Stimulated activated CD4-positive, alpha-beta T cell treated with anti-CD3 and anti-CD28 coated beads, Interleukin-1b, Interleukin-23, amount 100 ng/mL, for 4 hours (primary cell): ENCODE measurements around the gene SCO2.
A peak's percentile ranks its signal among the peaks of the same experiment; 100 is the strongest.

Experiments used
- DNase-seq, 2 donors: peaks; one replicate each; pipeline ENCODE4 v3.0.0-alpha.2; 2020; ENCODE audit warnings: low read depth in 2 of 2

The SCO2 gene

GRCh38 chr22:50532824-50533796 lies 7.7 kb upstream of the SCO2 start:
- no peak for DNase-seq

DNA sequence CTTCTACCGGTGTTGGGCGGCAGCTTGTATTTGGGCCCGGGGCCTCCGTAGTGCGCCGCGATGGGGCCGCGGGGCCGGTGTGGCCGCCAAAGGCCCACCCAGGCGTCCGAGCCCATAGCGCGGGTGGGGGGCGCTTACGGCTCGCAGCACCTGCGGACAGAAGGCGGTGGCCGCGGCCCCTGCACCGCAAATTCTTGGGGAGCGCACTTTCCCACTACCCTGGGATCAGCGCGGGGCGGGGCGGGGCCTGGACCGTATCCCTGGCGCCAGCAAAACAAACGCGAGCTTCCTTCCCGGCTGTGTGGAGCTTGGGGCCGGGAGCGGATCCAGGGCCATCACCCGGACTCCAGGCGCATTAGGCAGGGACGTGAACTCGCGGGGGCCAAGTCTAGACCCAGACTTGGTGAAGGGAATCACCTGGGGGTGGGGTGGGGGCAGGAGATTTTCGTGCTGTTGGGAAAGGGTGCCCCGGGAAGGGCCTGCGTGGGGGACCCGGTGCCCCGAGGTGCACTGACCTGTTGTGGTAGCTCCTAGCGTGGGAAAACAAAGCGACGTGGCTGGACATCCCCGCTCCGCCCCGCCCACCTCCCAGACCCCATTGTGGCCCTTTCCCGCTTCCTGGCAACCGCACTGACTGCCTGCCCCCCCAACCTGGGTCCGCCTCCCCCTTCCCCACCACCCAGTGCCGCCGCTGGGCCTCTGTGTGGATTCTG lies 6.7 kb upstream of the SCO2 start:
- no peak for DNase-seq

GRCh38 chr22:50531546-50531961 lies 6.2 kb upstream of the SCO2 start:
- peak; percentile 66 for DNase-seq

- DNase-seq = peak; percentile 66 to 75
These were observed 5.6 kb upstream of the SCO2 start for GRCh38 chr22:50530877-50531545.

DNA sequence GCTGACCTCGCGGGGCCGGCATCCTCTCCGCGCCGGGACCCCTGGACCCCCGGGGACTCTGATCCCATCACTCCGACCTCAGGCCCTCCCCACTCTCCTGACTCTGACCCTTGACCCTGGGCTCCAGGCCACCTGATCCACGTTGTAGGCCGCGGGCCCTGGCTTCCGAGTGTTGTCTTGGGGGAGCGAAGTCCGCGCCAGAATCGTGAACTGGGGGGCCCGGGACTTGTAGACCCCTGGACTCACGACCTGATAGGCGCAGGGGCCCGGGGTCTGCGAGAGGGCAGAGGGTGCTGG lies 5.1 kb upstream of the SCO2 start:
- DNase-seq = no peak

DNA sequence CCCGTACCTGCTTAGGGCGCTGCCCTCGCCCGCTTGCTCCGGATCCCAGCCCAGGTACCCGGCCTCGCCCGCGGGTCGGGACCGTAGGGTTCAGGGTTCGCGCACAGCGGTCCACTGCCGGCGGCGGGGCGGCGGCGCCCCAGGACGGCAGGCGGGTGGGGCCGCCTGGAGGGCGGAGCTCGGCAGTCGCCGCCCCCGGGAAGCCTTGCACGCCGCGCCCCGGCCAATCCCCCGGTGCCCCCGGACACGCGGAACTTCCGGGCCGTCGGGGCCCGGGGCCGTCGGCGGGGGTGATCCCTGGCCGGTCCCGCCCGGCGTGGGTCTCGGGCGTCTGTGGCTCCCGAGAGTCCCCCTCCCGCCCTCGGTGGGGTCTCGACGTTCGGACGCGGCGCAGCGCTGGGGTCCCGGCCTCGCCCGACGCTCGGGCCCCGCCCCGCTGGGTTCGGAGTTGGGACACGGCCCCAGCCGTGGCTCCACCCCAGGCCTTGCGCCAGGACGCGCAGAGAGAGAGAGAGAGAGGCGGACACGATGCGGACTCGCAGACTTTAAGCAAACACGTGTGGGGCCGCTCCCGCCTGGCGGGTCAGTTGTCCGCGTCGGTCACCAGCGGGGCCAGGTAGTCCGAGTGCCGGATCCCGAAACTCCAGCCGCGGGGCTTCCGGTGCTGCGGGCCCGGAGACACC lies 4.6 kb upstream of the SCO2 start, which contains the start of gene TYMP:
TYMP (minus strand) TSS at position 116 of the 683 bp plus-strand sequence. CDS start 303 bp downstream, outside the sequence.
- DNase-seq = peak; percentile 55 to 70

DNA sequence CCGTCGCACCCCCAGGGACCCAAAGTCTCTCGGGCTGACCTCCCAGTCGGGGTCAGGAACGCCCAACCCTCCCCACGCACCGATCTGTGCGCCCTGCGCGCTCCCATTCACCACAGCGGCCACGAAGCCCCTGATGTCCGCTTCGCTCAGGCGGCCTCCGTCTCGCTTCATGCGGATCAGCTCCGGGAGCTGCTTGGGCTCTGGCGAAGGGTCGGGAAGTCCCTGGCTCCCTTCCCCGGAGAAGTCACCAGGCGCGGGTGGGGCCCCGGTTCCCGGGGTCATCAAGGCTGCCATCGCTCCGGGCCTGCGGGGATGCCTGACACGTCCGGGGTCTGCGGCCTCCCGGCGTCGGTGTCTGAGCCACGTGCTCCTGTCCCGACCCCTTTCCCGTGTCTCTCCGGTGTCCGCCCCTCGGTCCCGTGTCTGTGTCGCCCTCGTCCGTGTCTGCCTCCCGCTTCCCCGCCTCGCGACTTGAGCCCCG lies 4.1 kb upstream of the SCO2 start:
- DNase-seq = no peak

DNA sequence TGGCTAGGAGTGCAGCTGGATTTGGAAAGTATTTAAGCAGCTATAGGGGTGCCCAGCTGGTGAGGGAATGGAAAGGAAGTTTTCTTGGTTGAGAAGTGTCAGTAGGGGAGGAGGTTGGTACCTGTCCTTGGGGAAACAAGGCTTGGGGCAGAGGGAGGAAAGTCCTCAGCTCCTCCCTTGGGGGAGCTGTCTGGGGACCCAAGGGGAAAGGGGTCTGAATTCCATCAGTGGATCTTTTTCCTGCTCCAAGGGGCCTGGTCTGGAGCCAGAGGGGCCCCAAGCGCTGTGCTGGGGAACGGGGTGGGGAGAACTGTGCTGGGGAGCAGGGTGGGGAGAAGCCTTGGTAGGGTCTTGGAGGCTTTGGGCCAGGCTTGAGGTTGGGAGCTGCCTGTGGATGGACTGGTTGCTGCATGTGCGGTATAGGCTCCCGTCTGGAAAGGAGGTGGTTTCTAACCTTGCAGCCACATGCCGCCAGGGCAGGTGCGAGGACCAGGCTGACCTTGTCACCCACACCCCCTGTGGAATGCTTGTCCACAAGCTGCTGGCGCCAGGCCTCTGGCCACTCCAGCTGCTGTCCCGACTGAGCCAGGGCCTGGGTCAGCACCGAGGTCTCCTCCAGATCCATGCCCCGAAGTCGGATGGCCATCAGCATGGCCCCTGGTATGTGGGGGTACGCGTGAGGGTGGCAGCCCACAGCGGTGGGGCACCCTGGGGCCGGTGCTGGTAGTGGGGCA lies 3.5 kb upstream of the SCO2 start:
- no peak for DNase-seq

DNA sequence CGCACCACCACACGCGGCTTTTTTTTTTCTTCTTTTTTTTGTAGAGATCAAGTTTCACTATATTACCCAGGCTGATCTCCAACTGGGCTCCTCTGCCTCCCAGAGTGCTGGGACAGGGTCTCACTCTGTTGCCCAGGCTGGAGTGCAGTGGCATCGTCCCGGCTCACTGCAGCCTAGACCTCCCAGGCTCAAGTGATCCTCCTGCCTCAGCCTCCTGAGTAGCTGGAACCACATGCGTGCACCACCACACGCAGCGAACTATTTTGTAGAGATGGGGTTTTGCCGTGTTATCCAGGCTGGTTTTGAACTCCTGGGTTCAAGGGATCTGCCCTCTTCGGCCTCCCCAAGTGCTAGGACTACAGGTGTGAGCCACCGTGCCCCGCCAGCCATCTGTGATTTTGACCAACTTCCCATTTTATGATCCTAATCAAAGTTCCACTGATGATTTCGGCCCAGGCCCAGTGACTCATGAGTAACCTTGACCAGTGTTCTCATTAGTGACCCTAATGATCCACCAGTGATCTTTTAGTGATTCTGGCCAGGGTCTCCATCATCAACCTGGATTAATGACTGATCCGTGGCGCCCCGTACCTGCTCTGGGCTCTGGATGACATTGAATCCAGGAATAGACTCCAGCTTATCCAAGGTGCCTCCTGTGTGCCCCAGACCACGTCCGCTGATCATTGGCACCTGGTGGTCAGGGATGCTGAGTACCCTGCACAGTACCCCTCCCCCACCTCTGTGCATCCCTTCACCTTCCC lies 2.7 kb upstream of the SCO2 start:
- DNase-seq = no peak

DNA sequence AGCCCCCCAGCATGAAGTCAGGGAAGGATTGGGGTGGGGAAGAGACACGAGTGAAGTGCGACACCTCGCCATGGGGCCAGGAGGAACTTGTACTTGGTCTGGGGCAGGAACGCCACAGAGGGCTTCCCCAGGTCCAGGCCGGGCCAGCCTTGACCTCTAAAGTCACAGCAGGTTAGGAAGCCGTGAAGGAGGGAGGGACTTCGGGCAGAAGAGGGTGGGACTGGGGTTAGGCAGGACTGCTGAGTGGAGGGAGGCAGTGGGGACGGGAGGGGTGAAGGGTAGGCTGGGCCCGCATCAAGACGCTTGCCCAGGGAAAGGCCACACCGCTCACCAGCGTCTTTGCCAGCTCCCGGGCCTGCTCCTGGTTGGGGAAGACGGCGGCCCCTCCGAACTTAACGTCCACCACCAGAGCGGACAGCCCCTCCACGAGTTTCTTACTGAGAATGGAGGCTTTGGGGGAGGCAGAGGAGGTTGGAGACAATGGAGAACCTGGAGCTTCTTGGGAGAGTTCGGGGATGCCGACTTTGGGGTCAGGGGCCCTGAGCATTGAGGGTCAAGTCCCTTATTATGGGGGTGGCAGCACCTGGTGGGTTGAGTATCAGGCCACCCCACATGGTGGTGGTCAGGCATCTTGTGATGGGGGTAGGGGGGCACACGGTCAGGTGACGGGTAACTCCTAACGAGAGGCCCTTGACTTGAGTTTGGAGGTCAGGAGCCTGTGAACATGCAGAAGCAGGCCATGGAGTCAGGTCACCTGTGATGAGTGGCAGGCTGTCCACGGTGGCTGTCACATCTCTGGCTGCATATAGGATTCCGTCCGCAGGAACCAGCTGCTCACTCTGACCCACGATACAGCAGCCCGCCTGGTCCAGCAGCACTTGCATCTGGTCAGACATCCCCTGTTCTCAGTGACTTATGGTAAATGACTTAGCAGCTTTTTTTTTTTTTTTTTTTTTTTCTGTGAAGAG lies 1.7 kb upstream of the SCO2 start:
- no peak for DNase-seq

DNA sequence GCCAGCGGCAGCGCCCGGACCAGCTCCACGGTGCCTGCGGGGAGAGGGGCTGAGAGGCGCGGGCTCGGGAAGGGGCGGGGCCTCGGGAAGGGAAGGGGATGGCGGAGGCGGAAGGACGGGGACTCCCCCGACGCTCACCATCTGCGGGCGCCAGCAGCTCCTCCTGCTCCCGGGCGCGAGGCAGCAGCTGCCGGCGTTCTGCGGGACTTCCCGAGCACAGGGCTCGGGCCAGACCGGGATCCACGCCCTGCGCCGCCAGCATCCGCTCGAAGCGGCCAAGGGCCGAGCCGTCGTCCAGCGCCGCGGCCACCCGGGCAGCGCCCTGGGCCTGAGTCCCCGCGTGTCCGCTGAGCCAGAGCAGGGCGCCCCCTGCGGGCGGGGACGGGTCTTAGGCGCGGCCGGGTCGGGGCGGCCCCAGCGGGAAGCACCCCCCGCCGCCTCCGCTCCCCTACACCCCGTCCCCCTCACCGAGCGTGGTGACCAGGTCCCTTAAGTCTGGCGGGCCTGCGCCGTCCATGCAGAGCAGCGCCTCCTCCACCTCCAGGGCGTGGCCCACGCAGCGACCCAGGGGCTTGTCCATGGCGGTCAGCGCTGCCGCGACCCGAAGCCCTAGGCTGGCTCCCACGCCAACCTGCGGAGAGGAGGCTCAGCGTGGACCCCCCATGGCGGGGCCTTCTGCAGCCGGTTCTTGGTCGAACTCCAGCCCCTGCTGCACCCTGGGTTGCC lies 873 bp upstream of the SCO2 start:
- DNase-seq = peak; percentile 78 to 86

DNA sequence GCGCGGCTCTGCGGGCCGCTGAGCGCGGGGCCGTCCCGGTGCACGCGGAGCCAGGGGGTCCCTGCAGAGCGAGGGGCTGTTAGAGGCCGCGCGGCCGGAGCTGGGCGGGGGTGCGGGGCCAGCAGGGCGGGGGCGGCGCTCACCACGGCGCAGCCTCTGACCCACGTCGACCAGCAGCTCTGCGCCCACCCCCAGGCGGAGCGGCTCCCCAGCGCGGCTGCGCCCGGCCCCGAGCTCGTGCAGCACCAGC lies 385 bp upstream of the SCO2 start:
- no peak for DNase-seq

- no peak for DNase-seq
These were observed 708 bp downstream of the SCO2 start for GRCh38 chr22:50524676-50525103.

GRCh38 chr22:50523806-50524675 lies 1.4 kb downstream of the SCO2 start:
- DNase-seq = no peak

- DNase-seq = no peak
These were observed 2.0 kb downstream of the SCO2 start for GRCh38 chr22:50523458-50523805.

DNA sequence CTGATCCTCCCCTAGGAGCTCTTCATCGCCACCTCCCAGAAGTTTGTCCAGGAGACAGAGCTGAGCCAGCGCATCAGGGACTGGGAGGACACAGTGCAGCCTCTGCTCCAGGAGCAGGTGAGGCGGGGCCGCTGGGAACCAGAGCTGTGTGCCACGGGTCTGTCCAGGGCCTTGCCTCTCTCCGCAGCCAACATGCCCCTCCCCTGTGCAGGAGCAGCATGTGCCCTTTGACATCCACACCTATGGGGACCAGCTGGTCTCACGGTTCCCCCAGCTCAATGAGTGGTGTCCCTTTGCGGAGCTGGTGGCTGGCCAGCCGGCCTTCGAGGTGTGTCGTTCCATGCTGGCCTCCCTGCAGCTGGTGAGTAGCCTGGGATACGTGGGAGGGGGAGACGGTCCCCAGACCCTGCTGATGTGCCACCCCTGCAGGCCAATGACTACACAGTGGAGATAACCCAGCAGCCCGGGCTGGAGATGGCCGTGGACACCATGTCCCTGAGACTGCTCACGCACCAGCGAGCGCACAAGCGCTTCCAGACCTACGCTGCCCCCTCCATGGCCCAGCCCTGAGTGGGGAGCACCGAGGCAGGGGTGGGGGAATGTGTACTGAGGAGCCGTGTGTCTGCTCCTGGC lies 2.5 kb downstream of the SCO2 start:
- DNase-seq = no peak

GRCh38 chr22:50522208-50522805 lies 3.1 kb downstream of the SCO2 start:
- DNase-seq = no peak
